Activated naive CD4-positive, alpha-beta T cell treated with anti-CD3 and anti-CD28 coated beads, Interleukin-2, amount 50 U/mL, for 16 hours (primary cell): ENCODE measurements around the gene CPE.
"Not testable (repeated sequence)": the region's sequence is repeated elsewhere in the genome, so short reads cannot be mapped to it uniquely, and the experiment has no call there.

Source experiments
- DNase-seq: peaks from one replicate; pipeline ENCODE4 v3.0.0-alpha.2; 2020

CPE gene

DNA sequence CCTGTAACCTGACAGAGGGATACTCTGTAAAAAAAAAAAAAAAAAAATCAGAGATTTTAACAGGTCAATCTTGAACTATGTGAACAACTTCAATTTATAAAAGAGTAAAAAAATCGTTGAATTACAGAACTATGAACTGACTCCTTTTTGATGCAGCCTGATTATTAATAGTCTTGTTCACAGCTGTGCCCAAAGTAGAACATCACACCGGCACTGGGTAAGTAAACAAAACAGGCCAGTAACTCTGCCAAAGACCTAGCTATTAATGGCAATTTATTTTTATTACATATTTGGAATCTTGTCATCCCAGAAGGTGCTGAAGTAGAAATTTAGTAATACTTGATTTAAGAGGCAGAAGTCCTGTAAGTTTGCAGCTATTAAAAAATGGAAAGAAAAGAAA lies 31.4 kb downstream of the CPE start:
- no peak for DNase-seq

DNA sequence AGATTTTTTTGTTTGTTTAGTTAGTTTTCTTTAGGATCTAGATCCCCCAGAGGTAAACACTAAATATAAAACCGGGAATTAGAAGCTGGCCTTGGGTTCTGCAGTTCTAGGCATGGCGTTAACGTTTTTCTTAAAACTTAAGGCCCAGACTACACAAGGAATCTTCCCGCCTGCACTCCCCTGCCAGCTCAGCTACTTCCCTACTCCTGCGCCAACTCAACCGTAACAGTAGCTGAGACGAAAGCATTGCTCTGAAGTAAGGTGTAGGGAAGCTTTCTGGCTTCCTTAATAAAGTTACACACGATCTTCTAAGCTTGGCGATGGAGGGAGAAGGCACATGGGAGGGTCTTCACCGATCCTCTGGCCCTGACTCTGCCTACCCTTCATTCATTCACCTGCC lies 37.1 kb downstream of the CPE start:
- no peak for DNase-seq

DNA sequence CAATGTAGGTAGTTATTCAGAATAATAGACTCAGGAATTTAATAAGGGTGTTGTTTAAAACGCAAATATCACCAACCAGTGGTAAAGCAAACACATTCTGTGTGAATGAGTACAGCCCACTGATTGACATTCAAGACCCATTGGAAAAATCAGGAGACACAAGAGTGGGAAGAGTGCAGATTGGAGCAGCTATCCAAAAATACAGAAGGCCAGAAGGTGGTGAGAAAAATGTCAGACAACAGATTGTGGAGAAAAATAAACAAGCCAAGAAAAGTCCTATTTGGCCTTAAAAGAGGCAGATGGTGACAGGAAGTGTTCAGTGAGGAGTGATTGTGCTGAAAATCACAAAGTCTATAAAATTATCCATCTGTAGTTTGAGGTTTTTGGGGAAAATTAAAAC lies 39.3 kb downstream of the CPE start:
- no peak for DNase-seq

DNA sequence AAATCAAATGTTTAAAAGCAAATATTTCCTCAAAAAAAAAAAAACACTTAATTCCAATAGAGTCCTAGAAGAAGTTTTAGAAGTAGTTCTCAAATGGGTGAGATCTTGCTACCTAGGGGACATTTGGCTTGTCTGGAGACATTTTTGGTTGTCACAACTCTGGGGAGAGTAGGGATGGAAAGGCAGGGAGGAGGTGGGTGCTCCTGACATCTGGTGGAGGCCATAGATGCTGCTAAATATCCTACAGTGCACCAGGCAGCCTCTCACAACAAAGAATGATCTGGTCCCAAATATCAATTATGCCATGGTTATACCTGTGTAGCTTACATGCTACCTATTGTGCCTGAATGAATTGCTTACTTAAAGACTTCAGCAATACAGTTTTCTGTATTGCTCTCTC lies 46.8 kb downstream of the CPE start:
- DNase-seq, result no peak

DNA sequence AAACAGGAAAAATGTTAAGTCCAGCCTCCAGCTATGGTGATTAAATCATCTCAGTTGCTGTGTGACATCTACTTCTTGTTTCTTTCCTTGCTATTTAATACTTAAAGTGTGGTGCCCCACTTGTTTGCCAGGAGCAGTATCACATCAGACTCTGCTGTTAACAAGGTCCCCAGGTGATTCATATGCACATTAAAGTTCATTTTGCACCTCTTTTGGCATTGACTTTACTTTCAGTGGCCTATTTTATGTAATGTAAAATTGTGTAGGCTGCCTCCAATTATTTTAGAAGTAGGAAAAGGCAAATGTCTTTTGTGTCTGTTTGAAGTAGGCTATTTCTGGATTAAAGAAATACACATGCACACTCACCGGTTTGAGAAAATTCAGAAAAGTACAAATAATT lies 47.5 kb downstream of the CPE start:
- no peak for DNase-seq

DNA sequence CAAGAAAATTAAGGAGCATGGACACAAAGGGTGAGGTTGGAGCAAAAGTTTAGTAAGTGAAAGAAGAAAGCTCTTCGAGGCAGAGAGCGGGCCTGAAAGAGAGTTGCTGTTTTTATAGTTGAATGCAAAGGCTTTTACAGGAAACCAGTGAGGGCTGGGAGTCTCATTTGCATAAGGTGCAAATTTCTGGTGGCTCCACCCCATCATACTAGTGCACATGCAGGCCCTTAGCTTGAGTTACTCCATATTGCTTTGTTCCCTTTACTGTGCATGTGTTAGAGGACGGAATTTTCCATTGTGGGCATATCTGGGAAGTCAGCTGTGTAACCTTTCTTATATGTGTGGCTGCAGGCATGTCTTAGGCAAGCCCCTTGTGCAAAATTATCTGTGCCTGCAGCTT lies 48.0 kb downstream of the CPE start:
- no peak for DNase-seq

DNA sequence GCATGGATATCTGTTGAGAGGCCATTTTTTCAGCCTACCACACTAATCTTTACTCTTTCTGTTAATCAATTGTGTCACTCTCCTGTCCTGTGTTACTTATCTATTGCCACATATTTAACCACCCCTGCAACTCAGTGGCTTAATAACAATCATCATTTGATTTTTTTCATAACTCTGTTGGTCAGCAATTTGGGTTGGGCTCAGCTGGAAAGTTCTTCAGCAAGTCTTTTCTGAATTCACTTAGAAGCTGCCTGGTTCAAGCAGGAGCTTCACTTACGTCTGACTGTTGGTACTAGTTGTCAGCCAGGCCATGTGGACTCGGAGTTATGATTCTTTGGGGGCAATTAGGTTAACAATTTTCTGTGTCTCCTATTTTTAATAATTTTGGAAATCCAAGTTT lies 50.1 kb downstream of the CPE start:
- DNase-seq, result no peak

DNA sequence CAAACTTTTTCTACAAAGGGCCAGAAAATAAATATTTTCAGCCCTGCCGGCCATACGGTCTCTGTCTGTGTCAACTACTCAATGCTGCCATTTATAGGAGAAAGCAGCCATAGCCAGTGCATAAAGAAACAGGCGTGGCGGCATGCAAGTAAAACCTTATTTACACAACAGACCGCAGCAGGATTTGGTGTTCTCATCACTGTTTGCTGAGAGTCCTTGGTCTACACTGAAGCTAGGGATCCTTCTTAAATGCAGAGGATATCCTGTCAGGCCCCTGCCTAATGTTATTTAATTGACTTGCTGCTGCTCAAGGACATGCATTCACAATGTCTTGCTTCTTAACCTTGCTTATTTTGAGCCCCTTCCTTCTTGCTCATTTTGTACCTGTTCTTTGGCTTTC lies 54.7 kb downstream of the CPE start:
- no peak for DNase-seq

DNA sequence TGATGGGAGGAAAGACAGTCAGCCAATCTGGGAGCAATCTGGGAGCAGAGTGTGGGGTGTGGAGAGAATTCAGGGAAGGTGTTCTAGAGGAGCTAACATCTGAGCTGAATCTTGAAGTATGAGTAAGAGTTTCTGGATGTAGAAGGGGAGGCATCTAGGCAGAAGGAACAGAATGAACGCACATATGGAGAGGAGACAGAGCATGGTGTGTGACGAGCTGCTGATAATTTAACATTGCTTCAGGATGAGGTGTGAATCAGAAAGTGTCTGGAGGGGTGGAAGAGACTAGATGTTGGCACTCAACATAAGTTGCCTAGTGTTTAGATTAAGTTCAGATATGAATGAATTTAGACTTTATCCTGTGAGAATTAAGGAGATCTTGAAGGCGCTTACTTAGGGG lies 58.9 kb downstream of the CPE start:
- DNase-seq, result no peak

DNA sequence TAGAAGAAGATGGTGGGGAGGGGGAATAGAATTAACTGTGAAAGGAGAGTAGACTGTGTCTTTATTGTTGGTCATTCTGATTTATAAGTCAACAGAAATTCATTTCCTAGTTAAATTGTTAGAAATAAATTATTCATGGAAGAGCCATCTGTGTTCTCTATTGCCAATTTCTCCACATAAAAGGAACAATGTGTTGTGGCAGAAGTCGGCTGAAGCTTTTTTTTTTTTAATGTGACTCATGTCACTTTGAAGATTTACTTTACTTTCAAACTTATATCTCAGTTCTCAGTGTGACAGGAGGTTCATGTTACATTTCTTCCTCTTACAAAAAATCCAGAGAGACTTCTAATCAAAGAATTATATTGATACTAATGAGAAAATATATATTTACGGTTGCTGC lies 60.5 kb downstream of the CPE start:
- no peak for DNase-seq

DNA sequence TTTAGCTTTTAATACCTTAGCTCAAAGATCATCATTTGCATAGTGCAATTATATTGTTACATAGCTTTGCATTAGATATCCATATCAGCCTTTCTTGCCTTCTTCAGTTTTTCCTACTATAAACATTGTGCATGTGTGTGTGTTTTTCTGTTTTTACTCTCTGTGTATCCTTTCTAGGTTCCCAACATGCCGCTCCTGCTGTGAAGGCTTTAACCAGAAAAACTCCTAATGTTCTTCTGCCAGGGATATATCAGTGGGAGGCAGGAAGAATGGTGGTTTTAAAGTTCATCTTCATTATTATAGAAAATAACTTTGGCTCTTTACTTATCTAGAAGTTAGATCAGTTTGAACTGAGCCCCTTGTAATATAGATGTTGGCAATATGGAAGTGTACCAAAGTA lies 61.2 kb downstream of the CPE start:
- no peak for DNase-seq

DNA sequence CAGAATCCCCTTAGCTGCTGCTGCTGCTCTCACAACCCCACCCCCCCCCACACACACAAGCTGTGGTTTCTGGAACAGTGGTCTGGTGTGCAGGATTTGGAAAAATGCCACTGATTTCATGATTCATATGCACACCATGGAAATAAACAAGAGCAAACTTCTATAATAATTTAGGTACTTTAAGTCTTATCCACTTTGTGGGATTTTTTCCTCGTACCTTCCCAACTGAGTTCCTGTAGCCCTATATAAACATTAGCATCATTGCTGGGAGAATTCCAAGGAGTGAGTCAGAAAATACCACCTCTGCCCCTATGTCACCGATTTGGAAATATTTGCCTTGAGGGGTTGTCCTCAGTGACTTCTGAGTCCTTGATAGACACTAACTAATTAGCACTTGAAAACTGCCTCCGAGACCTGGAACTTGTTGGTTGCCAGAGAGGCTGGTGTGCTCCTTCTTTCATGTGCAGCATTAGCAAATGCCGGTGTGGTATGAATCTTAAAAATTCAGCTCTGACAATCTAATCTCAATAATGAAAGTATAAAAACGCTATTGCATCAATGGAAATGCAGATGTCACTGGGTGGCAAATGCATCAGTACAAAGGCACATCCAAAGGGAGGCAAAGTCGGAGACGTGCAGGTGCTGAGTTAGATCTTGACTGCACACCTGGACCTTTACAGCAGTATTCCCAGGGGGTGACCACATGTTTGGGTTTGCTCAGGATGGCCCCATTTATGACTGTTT lies 61.8 kb downstream of the CPE start:
- DNase-seq, result no peak

DNA sequence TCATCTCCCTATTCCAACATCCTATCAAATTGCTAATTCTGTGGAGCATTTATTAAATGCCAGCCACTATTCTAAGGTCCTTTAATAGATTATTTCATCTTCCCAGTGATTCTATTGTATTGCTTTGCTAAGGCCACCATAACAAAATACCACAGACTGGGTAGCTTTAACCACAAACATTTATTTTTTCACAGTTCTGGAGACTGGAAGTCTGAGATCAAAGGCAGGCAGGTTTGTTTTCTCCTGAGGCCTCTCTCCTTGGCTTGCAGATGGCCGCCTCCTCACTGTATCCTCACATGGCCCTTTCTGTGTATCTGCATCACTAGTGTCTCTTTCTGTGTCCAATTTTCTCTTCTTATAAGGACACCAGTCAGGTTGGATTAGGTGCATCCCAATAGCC lies 64.5 kb downstream of the CPE start:
- no peak for DNase-seq

DNA sequence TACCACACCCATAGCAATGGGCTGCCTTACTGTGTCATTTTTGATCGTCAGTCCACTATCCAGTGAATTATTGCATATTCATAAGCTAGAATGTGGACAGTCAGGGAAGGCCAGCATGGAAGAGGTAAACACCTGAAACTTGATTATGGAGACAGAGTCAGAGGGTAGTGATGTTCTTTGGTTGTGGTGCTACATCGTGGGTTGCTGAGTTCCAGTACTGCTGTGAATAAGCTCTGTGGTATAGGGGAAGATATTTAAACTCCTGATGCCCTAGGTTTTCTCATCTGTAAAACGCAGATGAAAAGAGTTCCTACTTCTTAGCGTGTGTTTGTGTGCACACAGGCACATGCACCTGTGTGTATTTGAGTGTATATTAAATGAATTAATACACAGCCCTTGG lies 69.9 kb downstream of the CPE start:
- no peak for DNase-seq

DNA sequence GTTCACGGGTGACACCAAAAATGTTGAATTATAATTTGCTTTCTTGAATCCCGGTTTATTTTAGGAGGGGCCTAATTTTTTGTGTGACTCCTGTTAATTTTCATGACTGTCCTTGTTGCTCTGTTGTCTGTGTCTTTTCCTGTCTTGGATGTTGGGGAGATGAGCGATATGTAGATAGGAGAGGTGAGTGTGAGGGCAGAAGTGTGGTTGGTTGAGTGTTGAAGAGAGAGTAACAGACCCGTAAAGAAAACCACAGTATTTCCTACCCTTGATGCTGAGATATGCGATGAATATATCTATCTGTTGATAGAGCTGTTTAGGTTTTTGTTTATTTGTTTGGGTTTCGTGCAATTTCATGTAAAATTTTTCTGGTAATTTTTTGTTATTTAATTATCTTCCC lies 70.5 kb downstream of the CPE start:
- DNase-seq, result no peak

DNA sequence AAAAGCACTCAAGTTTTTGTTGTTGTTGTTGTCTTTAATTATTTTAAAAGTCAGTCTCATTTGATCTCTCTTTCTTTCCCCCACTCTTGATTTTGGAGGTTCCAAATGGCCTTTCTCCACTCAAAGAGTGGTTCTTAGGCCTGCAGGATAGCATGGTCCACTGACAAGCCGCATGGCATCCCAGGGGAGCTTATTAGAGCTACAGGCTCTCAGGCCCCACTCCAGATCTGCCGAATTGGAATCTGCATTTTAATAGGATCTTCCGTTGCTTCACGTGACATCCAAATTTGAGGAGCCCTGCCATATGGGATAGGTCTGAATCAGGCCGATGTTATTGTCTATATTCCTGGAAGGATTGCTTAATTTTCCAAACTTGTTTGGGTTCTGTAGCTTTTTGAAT lies 72.1 kb downstream of the CPE start:
- no peak for DNase-seq

DNA sequence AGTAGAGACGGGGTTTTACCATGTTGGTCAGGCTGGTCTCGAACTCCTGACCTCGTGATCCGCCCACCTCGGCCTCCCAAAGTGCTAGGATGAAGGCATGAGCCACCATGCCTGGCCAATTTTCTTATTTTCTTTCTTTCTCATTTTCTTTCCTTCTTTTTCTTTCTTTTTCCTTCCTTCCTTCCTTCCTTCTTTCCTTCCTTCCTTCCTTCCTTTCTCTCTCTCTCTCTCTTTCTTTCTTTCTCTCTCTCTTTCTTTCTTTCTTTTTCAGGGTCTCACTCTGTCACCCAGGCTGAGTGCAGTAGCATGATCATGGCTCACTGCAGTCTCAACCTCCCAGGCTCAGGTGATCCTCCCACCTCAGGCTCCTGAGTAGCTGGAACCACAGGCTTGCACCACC lies 74.3 kb downstream of the CPE start:
- not testable (repeated sequence) for DNase-seq

DNA sequence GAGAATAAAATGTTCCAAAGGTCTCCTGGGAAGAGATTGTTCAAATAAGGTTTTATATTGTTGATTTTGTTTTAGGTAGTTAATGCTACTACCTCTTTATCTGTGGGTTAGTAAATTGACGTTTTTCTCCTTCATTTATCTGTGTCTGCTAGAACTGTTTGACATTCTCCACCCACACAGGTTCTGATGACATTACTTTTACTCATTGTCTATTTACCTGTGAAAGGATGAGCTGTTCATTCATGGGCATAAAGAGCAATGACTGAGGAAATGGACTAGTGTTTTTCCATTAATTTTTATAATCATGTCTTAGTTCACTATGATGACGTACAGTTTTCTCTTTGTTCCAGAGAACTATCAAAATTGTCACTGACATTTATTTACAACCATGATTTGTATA lies 75.6 kb downstream of the CPE start:
- no peak for DNase-seq

DNA sequence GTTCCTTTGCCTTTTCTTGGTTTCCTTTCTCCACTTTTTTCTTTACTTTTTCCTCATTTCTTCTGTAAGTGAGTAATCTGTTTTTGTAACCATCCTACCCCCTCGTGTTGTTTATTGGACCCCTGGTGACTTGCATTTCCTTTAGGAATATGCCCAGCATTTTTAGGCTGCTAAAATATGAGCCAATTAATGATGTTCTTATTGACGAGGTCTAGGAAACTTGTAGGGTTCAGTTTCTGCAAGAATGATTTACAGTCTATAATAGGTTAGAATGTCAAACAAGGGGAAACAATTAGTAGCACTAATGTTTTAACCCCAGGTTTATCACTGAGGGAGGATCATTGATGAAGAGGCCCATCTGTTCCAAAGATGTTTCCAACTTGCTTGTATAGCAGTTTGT lies 79.0 kb downstream of the CPE start:
- DNase-seq, result no peak

DNA sequence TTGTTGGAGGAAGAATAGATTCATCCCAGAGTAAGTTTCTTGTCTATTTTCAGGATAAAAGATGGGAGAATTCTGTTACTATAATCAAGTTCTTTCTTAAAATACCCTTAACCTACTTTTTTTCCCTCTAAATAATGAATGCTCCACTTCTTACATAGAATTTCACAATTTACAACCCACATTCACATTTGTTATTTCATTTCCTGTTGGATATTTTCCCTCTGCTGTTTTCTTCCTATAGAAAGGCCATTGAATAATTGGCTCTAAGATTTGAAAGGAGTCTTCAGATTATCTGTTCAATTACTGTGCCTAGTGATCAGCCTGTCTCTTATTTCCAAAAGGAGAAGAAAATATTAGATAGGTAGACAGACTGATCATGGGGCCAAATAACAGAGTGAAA lies 79.7 kb downstream of the CPE start:
- no peak for DNase-seq

DNA sequence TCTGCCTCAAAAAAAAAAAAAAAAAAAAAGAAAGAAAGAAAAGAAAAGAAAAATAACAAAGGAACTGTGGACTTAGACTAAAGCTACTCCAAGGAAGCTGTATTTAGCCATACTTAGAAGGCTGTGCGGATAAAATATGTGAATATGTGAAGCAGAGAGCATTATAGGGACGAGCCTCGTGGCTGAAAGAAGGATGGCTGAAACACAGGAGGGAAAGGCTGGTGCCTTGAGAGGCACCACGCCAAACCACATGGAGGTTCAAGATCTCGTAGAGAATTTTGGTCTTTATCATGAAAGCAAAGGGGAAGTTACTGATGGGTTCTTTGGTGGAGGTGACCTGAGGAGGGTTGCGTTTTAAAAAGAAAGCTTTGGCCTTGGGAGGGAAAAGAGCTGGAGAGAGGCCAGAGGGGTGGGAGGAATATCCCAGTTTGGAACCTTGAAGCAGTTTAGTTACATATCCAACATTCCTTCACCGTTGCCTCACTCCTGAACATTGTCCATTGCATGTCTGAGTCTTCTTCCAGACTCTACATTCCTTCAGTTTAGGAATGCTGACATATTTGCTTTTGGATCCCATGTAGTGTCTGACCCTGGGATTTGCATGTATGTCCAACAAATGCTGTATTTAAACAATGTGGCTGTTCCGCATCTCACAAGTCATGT lies 82.5 kb downstream of the CPE start:
- DNase-seq, result no peak

DNA sequence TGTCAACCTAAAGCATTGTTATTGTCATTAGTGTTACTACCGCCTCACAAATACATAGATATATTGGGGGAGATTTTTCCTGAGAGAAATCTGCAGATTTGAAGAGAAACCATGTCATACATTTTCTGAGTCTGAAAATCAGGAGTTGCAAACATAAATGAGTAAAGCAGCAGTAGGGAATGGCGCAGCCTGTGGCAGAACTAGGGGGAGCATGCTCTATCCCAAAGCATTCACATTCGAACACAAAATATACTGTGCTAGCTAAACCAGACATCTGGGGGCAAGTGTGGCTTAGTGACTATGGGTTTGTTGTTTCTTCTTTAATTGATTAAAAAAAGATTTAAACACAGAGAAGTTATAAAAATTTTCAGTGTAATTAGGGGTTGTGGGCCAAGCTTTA lies 83.2 kb downstream of the CPE start:
- no peak for DNase-seq

DNA sequence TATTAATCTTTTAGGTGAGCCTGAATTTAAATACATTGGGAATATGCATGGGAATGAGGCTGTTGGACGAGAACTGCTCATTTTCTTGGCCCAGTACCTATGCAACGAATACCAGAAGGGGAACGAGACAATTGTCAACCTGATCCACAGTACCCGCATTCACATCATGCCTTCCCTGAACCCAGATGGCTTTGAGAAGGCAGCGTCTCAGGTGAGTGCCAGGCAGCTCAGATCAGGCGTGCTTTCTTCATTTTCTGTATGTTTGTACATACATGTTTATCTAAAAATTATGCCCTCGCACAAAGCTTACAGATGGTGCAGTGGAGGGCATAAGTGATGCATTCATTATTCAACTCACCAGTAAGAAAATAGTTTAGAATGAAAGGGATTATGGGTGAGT lies 85.6 kb downstream of the CPE start:
- DNase-seq, result no peak

DNA sequence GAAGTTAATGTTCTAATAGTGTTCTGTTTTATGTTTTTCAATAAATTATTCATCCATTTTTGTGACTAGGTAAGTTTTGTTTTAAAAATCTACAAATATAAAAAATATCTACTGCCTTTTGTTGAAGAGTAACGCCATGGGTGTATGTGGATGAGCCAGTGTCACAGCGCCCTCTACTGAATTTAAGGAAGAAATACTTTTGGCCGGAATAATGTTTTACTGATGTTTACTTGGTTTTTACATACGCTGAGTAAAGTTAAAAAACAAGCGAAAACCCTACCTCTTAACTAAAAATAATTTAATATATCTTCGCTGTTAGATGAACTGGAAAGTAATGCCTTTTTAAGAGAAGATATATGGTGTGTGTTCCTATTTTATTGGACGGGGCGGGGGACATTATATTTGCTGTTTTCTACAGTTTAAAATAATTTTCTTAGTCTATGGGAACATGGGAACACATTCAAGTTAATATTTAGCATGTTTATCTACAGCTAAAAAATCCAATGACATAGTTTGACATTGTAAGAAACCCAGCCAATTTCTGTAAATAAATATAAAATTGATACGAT lies 86.1 kb downstream of the CPE start:
- no peak for DNase-seq

DNA sequence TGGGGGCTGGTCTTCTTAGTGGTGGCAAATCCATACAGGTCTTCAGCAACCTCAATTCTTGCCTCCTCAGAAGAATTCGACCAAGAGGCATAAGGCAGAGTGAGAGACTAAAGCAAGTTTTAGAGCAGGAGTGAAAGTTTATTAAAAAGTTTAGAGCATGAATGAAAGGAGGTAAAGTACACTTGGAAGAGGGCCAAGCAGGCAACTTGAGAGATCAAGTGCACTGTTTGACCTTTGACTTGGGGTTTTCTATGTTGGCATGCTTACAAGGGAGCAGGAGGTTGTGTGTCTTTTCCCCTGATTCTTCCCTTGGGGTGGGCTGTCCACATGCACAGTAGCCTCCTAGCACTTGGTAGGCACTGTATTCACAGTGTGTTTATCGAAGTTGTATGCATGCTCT lies 91.2 kb downstream of the CPE start:
- no peak for DNase-seq
